Measurements from ENCODE around the gene ONECUT1. TPM values are rescaled to one million over a fixed set of nuclear protein-coding genes. Genes with fewer than 3 reads are reported as not detected.

The ONECUT1 gene
- total RNA-seq, 1 donor from 2014 or later, result 0.32 TPM

- peak overlapping the region; percentile 91 for H3K4me2 ChIP-seq (ENCODE audit: low read length)
- peak overlapping the region; percentile 69 for H2AFZ ChIP-seq (ENCODE audit: low read depth, low read length)
- peaks cover 4% of the 10 kb centered on the region for H3K9me3 ChIP-seq (ENCODE audit: insufficient read depth, low read depth, low read length)
- Mint-ChIP-seq H3K27ac (ENCODE audit: unreplicated experiment) (no peak overlapping the region), H3K27me3 (ENCODE audit: low read depth, unreplicated experiment) (peaks cover 83% of the 10 kb centered on the region), H3K9me3 (ENCODE audit: unreplicated experiment) (peaks cover 15% of the 10 kb centered on the region), H3K4me3 (ENCODE audit: unreplicated experiment) (peak overlapping the region; percentile 73), H3K4me1 (ENCODE audit: low read depth, unreplicated experiment) (no peaks in the 10 kb centered on the region), H3K36me3 (ENCODE audit: low read depth, unreplicated experiment) (peaks cover 2% of the 10 kb centered on the region)
- peak overlapping the region; percentile 52 for H3K4me3 ChIP-seq (ENCODE audit: insufficient read depth, low read depth, low read length)
- FAIRE-seq, result no peak
- no peaks in the 10 kb centered on the region for H3K79me2 ChIP-seq (ENCODE audit: insufficient read depth, low read length)
- H3K27ac ChIP-seq (ENCODE audit: low read depth, low read length), result no peak overlapping the region
- peaks cover 92% of the 10 kb centered on the region for H3K27me3 ChIP-seq (ENCODE audit: insufficient read depth, low read length)
- no peak for DNase-seq (ENCODE audit: low read depth)
- peaks cover 7% of the 10 kb centered on the region for H3K4me1 ChIP-seq (ENCODE audit: insufficient read depth, low read length)
- H3K9ac ChIP-seq (ENCODE audit: low read length), result no peak overlapping the region
- H4K20me1 ChIP-seq (ENCODE audit: insufficient read depth, low read length), result no peaks in the 10 kb centered on the region
- H3K36me3 ChIP-seq (ENCODE audit: insufficient read depth, low read length), result no peaks in the 10 kb centered on the region
- TF ChIP-seq EZH2 (IDR thresholded peaks at IDR 0.05; ENCODE audit: insufficient read depth, low read length) (no peak), CTCF (IDR thresholded peaks at IDR 0.05; ENCODE audit: insufficient read depth, low read depth, low read length) (no peak)
These were observed 1.0 kb upstream of the ONECUT1 start for GRCh38 chr15:52790941-52791751.

GRCh38 chr15:52789601-52790168 is 451 bp downstream of the ONECUT1 start:
- Mint-ChIP-seq H3K27me3 (ENCODE audit: low read depth, unreplicated experiment) (peaks cover 80% of the 10 kb centered on the region), H3K4me1 (ENCODE audit: low read depth, unreplicated experiment) (no peaks in the 10 kb centered on the region), H3K4me3 (ENCODE audit: unreplicated experiment) (peak overlapping the region; percentile 82), H3K9me3 (ENCODE audit: unreplicated experiment) (peaks cover 8% of the 10 kb centered on the region), H3K36me3 (ENCODE audit: low read depth, unreplicated experiment) (no peaks in the 10 kb centered on the region), H3K27ac (ENCODE audit: unreplicated experiment) (no peak overlapping the region)
- Histone ChIP-seq H3K27me3 (ENCODE audit: insufficient read depth, low read length) (peaks cover 91% of the 10 kb centered on the region), H3K9ac (ENCODE audit: low read length) (no peak overlapping the region), H3K27ac (ENCODE audit: low read depth, low read length) (no peak overlapping the region), H2AFZ (ENCODE audit: low read depth, low read length) (peak overlapping the region; percentile 88), H3K4me1 (ENCODE audit: insufficient read depth, low read length) (peaks cover 7% of the 10 kb centered on the region), H3K4me2 (ENCODE audit: low read length) (peak overlapping the region; percentile 91), H4K20me1 (ENCODE audit: insufficient read depth, low read length) (no peaks in the 10 kb centered on the region), H3K4me3 (ENCODE audit: insufficient read depth, low read depth, low read length) (peak overlapping the region; percentile 52), H3K36me3 (ENCODE audit: insufficient read depth, low read length) (no peaks in the 10 kb centered on the region), H3K9me3 (ENCODE audit: insufficient read depth, low read depth, low read length) (peaks cover under 1% of the 10 kb centered on the region), H3K79me2 (ENCODE audit: insufficient read depth, low read length) (no peaks in the 10 kb centered on the region)
- DNase-seq (ENCODE audit: low read depth) (peak; percentile 9), FAIRE-seq (no peak)
- TF ChIP-seq CTCF (IDR thresholded peaks at IDR 0.05; ENCODE audit: insufficient read depth, low read depth, low read length) (no peak), EZH2 (IDR thresholded peaks at IDR 0.05; ENCODE audit: insufficient read depth, low read length) (no peak)
